DMS153 treated with DMSO at 0.1 percent for 48 hours (cell line): ENCODE data around the gene EVA1A.

Experiments
- DNase-seq: peaks from one replicate; lab custom pipeline; 2025; ENCODE audit not compliant: unreplicated experiment; lab: John Stamatoyannopoulos, UW

EVA1A gene

DNA sequence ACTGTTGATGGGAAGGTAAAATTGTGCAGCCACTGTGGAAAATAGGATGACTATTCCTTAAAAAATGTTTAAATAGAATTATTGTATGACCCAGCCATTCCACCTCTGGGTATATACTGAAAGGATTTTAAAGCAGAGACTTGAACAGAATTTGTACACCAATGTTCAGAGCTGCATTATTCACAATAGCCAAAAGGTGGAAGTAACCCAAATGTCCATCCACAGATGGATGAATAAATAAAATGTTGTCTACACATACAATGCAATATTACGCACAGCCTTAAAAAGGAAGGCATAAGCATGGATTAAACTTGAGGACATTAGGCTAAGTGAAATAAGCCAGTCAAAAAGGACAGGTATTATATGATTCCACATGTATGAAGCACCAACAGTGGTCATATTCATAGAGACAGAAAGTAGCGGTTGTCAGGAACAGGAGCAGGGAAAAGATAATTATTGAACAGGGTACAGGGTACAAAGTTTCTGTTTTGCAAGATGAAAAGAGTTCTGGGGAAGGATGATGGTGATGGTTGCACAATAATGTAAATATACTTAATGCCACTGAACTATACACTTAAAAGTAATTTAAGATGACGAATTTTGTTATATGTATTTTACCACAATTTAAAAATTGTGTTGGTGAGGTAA, 39.4 kb downstream of the EVA1A start:
- no peak for DNase-seq

DNA sequence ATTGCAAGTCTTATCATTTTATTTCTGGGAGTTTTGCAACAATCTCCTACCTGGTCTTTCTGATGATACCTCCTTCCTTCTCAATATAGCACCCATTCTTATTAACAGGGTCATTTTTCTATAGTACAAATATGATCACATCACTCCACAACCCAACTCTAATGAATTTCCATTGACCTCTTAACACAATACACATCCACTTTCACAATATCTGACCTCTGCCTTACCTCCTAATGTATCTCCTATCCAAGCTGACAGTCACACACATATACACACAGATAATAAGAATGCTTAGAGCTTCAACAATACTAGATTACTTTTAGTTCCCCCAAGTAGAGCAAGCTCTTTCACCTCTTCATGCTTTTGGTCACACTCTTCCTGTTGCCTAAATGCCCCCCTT, 40.9 kb downstream of the EVA1A start:
- DNase-seq, result no peak

DNA sequence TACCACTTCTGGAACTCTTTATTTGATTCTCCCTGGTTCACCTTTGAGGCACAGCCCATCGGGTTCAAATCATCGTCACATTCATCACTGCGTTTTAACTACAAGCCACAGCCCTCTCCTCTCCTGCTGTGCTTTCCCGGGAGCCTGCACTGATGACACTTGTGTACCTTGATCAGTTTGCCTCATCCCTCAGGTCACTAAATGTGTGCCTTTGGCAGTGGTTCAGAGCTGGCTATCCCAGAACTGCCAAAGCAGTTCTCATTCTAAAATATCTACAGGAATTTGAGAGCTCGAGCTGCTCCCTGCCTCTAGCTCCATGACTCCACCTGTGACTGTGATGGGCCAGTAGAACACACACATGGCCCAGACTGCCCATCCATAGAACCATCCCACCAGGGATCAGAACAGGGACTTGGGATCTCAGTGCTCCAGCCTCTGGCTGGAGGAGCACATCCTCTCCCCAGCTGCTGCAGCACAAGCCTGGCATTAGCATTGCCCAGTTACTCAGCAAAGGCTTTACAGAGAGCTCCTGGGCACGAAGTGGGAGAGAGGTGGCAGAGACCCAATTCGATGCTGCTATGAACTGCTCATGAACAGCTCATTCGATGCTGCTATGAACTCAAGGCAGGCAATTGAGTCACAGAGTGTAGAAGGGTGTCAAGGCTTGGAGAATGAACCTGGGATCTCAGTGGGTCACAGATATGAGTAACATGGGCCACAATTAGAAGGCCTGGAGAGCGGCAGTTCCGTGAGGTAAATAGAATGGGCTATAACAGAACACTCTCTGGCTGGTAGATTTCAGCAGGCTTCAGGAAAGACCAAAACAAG, 41.9 kb downstream of the EVA1A start:
- DNase-seq, result no peak

DNA sequence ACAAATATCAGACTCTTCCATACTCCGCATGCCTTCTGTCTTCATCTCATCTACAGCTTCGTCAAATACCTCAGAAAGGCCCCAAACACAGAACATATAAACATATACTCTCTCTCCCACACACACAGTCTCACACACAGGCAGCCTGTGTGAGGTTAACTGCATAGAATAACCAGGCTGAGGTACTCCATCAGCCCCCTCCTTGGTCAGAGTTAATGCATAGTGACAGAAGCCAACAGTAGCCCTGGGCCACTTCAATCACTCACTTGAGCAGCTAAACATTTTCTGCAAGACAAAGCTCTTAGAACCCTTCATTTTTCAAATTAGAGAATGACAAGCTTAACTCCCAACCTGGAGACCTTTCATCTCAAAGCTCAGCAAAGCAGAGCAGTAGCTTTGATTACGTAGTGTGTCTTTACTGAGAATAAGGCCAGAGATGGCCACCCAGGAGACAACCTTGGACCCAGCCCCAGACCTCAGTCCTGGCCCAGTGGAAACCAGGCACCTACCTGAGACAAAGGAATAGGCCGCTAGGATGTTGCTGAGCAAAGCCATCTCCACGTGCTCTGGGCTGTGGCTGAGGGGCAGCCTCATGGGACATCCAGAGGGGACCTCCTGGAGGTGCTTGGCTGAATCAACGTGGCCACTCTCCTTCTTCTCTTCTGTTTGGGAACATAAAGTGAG, 43.0 kb downstream of the EVA1A start:
- no peak for DNase-seq

DNA sequence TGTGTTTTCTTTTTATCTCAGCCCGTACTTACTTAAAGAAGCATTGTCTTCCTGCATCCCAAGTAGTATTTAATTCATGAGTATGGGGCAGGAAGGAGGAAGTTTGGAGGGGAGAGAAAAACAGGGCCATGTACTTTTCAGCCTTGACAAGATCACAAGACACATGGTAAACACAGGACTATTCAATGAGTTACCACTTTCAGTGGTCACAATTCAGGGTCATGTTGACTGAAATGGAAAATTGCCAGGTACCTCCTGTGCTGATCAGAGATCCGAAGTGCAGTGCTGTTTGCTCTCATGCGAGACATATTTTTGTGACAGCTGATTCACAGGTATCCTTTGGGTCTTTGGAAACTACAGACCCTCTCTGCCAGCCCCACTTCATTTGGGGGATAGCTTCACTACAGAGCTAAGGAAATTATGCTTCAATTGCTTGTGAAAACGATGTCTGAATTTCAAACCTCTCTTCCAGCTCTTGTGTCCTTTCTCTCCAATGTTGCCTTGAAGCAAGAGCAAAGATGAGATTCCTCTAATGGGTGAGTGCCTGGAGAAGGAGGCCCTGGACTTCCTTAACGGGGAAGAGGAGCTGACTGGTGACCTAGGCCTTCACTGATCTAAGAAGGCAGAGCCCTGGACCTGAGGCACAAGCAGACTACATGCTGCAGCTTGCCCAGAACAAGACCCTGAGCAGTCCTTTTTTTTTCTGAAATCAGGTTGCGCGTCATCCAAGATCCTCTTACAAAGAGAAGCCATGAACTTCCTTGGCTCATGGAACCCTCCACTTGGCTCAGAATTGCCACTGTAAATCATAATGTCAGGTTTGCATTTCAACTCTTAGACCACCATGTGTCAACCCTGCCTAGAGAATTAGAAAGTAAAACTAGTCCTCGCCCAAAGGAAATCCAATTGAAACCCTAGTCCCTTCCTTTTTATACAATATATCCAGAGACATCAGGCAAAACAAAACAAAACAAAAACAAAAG, 44.1 kb downstream of the EVA1A start:
- peak; percentile 51 for DNase-seq

DNA sequence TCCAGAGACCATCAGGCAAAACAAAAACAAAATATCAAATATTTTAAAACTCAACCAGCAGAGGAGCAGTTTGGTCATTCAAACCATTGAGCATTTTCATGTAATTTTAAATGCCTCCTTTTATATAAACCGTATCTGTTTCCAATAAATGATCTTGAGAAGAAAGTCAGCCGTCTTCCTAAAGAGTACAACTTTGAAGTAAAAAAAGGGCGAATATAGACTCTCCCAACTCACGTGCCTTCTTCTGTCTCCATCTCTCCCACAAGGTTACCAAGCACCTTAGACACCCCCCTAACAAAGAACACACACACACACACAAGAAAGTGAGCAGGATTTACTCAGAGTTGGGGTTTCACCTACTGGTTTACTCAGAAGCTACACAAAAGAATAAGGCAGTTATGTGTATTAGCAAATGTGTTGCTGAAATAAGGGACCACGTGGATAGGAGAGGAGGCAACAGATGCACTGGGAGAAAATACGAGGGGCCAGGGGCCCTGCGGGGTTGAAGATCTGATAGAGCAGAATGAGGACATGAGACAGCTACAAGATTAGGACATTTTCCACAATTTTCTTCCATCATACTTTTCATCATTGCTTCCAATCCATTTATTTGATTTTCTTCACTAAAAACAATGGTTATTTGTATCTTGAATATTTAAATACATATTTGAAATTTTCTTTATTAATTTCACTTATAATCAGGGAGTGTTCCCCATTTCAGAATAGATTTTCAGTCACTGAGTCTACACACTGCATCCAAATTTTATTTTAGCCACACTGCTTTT, 45.0 kb downstream of the EVA1A start:
- DNase-seq, result no peak

DNA sequence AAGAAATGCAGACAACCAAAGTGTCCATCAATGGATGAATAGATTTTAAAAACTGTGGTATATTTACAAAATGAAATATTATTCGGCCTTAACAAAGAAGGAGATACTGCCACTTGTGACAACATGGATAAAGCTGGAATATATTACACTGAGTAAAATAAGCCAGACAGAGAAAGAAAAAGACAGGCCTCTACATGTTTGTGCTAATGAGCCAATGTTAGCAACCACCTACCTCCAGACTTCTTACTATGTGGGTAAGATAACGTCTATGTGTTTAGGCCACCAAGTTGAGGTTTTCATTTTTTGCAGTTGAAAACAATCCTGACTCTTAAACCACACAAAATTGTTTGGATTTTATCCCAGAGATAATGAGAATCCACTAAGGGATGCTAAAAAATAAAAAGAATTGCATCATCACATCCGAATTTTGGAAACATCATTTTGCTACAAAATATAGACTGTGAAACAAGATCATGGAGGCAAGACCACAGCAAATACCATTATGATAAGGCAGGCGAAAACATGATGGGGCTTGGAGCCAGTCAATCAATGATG, 47.0 kb downstream of the EVA1A start:
- DNase-seq, result no peak

DNA sequence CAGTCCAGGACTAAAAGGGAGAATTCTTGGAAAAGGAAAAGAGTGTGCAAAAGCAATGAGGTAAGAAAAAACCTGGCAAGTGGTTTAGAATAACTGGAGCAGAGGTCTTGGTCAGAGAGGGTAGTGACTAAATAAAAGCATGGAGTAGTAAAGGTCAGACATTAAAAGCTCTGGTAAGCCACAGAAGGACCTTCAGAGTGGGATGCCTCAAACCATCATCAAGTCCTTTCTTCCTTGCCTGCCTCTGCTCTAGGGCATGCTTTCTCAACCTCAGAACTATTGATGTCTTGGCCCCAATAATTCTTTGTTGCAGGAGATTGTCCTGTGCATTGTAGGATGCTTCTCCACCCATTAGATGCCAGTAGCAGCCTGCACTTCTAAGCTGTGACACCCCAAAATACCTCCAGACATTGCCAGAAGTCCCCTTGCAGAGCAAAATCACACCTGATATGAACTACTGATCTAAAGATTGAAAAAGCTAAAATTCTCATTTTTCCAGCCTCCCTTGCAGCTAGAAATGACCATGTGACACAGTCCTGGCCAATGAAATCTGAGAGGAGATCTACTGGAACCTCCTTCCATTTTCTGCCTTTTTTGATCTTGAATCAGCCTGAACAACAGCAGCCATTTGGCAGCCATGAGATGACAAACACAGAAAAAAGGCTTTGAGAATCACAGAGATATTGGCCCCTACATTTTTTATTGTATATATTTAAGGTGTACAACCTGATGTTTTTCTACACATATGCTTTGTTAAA, 48.1 kb downstream of the EVA1A start:
- no peak for DNase-seq

DNA sequence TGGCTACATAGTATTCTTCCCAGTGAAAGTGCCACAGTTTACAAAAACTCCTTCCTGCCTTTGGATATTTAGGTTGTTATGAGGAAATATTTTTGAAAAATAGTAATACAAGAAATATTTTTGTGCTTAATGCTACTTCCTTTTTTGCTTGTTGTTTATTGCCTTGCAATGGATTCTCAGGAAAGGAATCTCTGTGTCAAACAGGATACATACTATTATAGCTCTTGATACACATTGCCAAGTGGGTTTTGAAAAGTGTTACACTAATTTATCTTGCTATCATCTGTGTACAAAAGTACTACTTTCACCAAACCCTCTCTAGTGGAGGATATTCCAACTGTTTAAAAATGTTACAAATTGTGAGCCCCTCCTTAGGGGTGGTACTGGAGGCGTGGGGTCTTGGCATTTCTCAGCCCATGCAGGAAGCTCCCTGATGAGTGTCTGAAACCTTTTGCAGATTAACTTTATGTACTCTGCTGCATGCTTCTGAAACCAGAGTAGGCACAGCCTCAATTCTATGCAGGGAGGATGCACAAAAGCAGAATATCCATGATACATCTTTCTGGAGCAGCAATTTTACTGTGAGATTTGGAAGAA, 54.5 kb downstream of the EVA1A start:
- no peak for DNase-seq

DNA sequence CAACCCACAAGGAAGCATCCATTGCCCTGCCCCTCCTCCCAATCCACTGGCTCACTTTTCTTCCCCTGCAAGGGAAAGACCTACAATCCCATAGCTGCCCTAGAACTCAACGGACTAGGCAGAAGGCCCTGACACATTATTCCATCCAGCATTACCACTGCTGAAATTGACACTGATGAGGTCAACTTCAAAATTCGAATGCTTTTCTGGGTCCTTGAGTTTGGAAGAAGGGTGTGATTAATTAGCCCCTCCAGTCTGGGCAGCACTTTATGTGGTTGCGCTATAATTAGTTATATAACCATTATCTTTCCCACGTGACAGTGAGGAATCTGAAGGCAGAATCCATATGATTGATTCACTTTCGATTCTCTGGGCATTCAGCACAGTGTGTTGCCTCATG, 55.7 kb downstream of the EVA1A start:
- no peak for DNase-seq

DNA sequence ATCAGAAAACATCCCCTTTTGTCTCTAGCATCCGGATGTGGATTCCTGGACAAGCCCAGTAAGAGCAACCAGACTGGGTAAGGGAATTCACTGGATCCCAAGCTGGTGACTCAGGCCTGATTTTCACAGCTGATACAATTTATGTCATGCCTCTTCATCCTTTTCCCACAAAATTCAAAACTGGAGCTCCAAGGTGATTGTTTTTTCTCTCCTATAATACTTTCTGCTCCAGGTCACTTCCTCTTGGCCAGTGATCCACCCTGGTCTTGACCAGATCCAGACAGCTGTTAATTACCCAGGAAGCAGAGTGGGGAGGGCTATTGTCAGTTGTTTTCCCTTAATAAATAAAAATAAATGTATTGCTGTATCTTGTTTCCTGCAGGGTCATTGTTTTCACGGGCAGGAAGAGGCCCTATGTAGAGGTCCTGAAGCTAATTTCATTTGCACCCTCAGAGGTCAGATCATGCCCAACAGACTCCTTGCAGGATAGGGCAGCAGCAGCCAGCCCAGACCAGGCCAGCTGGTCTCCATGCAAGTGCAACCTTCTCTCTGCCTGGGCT, 57.6 kb downstream of the EVA1A start:
- no peak for DNase-seq

DNA sequence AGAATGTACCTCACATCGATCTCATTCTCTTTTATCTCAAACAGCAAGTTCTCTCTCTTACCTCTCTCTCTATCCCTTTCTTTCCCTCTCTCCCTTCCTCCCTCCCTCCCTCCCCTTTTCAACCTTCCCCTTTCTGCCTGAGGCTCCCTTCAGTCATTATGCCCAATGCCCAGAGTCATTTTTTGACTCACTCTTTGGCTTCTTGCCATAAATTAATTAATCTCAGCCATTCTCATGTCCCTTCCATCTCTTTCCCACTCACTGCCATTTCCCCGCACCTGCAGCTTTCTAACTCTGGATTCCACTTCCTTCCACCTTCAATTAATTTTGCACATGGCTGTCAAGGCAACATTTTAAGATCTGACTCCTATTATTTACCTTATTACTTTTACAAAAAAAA, 60.1 kb downstream of the EVA1A start:
- peak; percentile 54 for DNase-seq

DNA sequence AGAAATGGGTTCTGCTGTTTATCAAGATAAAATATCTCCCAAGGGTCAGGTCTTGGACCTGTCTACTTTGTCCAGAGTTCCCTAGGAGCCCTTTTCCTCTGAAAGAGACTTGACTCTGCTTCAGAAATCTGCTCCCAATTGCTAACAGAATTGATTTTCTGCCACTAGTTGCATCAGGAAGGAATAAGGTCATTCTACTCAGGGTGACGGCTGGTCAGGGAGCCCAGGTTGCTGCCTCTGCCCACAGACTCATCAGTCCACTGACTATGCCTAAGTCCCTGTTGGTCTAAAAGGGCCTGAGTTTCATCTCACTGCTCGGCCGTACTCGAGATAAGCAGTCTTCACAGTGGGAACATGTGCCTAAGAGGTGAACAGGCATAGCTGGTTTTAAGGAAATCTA, 61.2 kb downstream of the EVA1A start:
- DNase-seq, result no peak

DNA sequence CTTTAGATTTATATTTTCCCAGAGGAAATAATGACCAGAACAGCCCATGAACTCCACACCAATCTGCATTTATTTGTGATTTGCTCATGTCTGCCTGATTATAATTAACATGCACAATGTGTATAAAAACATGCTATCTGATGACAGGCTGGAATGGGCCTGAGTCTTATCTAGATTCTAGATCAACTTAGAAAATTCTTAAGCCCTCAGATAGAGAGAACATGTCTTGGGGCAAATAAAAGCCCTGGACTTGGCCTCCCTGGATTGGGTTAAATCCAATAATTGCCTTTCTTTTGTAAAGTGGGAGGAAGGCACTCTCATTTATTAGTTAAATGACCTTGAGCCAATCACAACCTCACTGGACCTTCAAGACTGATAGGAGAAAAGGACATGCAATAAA, 61.8 kb downstream of the EVA1A start:
- no peak for DNase-seq

DNA sequence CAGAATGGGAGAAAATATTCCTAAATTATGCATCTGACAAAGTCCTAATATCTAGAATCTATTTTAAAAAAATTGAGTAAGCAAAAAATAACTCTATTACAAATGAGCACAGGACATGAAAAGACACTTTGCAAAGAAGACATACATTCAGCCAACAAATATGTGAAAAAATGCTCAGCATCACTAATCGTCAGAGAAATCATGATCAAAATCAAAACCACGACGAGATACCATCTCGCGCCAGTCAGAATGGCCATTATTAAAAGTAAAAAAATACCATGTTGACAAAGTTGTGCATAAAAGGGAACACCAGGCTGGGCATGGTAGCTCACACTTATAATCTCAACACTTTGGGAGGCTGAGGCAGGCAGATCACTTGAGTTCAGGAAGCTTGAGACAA, 63.5 kb downstream of the EVA1A start:
- no peak for DNase-seq

DNA sequence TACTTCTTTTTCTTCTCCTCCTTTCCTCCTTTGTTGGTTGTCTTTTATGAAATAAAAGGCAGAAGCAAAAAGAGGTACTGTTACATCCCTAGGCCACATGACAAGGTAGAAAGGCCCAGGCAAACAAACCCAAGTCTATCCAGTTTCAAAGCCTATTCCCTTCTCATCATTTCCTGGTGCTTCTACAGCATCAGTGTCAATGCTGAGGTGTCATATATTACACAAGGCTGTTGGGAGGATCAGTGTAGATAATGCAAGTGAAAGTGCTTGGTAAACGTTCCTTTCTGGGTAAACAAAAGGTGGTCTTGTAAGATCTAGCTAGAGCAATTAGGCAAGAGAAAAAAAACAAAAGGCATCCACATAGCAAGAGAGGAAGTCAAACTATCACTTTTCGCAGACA, 64.9 kb downstream of the EVA1A start:
- peak; percentile 37 for DNase-seq

DNA sequence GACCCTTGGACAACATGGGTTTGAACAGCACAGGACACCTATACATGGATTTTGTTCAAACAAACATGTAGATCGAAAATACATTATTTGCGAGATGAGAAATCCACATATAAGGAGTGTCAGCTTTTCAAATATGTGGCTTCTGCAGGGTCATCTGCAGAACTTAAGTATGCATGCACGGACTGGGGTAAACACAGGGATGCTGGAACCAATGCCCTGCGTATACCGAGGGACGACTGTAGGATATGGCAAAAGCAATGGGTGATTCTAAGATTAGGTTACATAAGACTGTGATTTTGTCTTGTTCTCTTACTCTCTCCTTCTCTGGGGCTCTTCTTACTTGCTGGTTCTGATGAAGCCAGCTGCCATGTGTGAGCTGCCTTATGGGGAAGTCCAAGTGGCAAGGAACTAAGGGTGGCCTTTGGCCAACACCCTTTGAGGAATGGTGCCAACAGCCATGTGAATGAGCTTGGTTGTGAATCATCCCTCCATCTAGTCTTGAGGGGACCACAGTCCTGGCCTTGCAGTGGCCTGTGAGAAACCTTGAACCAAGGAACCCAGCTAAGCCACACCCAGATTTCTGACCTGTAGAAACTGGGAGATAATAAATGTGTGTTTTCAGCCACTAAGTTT, 66.5 kb downstream of the EVA1A start:
- DNase-seq, result no peak

DNA sequence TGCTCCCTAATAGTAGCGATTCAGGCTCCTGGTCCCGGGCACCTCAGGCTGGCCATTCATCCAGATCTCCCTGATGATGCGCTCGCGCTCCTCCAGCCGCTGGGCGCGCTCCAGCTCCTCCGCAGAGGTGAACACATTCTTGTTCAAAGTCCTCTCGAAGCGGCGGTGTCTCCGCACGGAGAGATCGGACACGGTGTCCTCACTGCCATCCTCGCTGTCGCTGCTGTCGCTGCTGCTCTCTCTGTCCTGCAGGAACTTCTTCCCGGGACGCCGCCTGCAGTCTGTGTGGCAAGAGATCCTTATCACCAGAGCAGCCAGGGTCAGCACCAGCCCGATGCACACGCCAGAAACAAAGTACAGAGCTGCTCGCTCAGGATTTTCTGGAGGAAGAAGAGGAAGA, 67.5 kb downstream of the EVA1A start:
- DNase-seq, result no peak
